Uterus (tissue), 2 donors: ENCODE measurements around the gene C17orf100.

Source experiments
- POLR2A ChIP-seq, 2 donors: fragments of 450-650 bp; IDR thresholded peaks; one replicate each; pipeline ENCODE4 v1.6.1; 2016; ENCODE audit warnings: antibody characterized with exemption in 2 of 2, mild to moderate bottlenecking in 1 of 2, moderate library complexity in 1 of 2
- TF ChIP-seq, protein P1 (sequence below), 4 experiments: fragments of 200-600 bp in 2 of 4; fragments of 450-650 bp in 2 of 4; sonication (generic) in 2 of 4; IDR thresholded peaks; one replicate each; pipeline ENCODE4 v1.5.1; 2016 to 2019; ENCODE audit warnings: antibody characterized with exemption in 4 of 4, mild to moderate bottlenecking in 2 of 4, moderate library complexity in 1 of 4

GRCh38 chr17:6696906-6697305 is 45.3 kb downstream of the C17orf100 start:
- TF ChIP-seq, protein P1, sequence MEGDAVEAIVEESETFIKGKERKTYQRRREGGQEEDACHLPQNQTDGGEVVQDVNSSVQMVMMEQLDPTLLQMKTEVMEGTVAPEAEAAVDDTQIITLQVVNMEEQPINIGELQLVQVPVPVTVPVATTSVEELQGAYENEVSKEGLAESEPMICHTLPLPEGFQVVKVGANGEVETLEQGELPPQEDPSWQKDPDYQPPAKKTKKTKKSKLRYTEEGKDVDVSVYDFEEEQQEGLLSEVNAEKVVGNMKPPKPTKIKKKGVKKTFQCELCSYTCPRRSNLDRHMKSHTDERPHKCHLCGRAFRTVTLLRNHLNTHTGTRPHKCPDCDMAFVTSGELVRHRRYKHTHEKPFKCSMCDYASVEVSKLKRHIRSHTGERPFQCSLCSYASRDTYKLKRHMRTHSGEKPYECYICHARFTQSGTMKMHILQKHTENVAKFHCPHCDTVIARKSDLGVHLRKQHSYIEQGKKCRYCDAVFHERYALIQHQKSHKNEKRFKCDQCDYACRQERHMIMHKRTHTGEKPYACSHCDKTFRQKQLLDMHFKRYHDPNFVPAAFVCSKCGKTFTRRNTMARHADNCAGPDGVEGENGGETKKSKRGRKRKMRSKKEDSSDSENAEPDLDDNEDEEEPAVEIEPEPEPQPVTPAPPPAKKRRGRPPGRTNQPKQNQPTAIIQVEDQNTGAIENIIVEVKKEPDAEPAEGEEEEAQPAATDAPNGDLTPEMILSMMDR (IDR thresholded peaks at IDR 0.05) = no peak
- TF ChIP-seq POLR2A (IDR thresholded peaks at IDR 0.05) = no peak
